ENCODE results near the gene CNGA3.
"Not testable (repeated sequence)": the region's sequence is repeated elsewhere in the genome, so short reads cannot be mapped to it uniquely, and the experiment has no call there.

CNGA3 gene

DNA sequence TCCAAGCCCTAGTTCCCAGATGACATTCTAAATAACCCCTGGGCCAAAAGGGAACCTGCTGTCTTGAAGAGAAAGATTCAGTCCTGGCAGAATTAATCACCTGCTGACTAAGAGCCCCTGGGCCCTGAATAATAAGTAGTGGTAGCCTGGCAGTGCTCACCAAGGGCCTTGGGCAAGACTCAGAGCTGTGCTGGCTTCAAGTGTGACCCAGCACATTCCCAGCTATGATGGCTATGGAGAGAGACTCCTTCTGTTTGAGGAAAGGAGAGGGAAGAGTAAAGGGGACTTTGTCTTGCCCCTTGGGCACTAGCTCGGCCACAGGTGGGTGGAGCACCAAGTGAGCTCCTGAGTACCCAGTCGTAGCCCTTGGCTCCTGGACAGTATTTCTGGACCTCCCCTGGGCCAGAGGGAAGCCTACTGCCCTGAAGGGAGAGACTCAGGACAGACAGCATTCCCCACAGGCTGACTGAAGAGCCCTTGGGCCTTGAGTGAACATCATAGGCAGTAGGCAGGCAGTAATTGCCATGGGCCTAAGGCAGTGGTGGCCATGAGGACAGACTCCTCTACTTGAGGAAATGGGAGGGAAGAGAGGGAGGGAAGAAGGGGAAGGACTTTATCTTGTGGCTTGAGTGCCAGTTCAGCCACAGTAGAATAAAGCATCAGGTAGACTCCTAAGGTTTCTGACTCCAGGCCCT lies 58.4 kb downstream of the CNGA3 start:
- FAIRE-seq = no peak

DNA sequence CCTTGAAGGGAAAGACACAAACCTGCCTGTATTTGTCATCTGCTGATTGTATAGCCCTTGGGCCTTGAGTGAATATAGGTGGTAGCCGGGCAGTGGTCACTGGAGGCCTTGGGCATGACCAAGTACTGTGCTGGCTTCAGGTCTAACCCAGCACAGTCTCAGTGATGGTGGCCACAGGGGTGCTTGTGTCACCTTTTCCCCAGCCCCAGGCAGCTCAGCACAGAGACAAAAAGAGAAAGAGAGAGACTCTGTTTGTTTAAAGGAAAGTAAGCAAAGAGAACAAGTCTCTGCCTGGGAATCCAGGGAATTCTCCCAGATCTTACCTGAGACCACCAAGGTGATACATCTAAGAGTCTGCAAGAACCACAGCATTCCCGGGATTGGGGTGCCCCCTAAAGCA lies 59.0 kb downstream of the CNGA3 start:
- no peak for FAIRE-seq

DNA sequence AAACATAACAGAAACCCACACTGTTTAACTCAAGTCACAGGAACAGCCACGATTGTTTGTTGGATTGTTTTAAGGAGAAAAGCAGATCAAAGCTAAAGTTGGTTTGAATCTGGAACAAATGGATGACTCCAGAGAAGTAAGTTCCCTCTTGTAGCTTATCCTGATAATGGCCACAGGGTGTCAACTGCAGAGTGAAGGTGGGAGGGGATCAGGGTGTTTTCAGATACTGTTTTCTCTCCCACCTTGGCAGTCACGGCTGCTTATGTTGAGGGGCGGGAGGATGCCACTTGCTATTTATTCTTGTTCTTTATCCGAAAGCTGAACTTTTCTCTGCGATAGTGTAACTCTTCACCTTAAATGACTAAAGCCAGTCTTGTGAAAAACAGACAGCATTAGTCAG lies 61.9 kb downstream of the CNGA3 start:
- no peak for FAIRE-seq

DNA sequence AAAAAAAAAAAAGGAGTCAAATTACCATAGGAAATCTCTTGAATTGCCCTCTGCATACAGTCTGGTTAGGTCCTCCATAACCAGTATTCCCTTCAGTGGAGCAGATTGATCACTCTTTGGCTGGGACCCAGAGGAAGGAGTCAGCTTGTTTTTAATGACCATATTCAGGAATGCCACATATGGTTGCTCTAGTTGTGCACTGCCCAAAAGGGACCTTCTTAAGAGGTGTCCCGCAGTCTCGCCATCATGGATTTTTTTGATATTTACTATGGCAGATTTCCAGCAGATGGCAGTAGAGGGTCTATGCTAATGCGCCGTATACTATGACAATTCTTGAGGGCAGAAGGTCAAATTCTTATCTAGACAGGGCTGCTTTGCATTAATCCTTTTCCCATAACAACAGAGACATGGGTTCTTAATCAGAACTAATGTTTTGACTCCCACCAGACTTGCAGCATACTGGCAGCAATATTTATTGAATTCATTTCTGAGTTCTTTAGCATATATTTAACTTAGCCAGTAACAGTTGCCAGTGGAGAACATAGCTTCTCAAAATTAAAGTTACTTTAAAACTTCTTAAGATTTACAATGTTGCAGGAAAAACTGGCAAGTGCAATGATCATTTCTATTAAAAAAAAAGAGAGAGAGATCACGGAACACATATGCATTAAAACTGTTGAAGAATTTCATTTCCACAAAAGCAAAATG lies 66.6 kb downstream of the CNGA3 start:
- no peak for FAIRE-seq

DNA sequence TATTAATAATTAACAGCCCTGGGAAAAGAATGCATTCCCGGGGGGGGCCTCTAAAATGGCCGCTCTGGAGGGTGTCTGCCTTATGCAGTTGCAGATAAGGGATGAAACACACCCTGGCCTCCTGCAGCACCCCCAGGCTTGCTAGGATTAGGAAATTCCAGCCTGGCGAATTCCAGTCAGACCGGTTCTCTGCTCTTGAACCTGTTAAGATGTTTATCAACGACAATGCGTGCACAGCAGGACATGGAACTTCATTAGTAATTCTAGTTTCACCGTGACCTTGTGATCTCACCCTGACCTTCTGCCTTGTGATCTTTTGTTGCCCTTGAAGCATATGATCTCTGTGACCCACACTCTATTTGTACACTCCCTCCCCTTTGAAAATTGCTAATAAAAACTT lies 68.0 kb downstream of the CNGA3 start:
- not testable (repeated sequence) for FAIRE-seq

DNA sequence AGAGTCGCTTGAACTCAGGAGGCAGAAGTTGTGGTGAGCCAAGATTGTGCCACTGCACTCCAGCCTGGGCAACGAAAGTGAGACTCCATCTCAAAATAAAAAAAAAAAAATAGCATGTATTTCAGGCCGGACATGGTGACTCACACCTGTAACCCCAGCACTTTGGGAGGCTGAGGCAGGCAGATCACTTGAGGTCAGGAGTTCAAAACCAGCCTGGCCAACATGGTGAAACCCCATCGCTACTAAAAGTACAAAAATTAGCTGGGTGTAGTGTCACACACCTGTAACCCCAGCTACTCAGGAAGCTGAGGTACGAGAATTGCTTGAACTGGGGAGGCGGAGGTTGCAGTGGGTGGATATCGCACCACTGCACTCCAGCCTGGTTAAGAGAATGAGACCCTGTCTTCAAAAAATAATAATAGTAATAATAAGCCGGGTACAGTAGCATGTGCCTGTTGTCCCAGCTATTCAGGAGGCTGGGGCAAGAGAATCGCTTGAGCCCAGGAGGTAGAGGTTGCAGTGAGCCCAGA lies 69.5 kb downstream of the CNGA3 start:
- FAIRE-seq = not testable (repeated sequence)

DNA sequence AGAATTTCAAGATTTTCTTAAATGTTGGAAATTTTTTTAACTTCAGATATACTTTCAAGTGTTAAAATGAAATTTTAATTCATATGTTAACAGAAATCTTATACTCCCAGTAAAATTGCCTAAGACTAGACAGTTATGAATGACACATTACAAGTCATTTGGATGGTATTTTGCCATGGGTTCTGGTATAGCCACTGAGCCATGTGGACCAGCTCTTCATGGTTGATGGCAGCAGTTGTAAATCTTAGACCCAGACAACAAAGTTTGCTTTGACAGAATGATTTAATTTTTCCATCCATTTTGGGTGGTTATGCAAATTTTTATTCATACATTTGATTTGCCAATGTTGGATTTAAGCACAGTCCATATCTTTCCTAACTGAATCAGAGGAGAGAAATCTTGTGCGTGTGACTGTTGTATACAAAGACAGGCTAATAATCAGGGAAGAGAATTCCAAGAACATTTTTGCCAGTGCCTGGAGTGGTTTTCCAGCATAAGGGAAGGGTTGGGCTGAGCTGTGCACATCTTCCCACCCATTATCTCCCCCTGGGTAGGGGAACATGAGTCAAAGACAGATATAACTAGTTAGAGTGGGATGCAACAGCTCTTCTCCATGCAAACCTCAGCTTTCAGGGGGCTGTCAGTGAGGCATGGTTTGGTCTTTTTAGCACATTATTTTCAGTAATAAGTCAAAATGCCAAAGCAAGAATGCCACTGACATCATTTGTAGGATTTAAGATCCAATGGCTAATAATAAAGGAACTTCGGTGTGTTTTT lies 70.3 kb downstream of the CNGA3 start:
- no peak for FAIRE-seq

DNA sequence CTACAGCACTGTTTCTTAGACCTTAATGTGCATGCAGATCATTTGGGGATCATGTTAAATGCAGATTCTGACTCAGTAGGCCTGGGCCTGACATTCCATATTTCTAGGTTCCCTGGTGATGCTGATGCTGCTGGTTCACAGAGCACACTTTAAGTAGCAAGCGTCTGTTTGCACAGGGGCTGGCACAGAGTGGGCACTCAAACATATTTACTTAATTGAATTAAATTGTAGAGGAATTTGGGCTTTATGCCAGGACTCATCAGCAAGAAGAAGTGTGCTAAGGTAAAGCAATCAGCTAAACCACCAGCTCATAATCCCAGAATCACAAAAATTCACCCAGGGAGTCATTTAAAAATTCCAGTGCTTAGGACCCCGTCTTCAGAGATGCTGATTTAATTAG lies 73.3 kb downstream of the CNGA3 start:
- no peak for FAIRE-seq

DNA sequence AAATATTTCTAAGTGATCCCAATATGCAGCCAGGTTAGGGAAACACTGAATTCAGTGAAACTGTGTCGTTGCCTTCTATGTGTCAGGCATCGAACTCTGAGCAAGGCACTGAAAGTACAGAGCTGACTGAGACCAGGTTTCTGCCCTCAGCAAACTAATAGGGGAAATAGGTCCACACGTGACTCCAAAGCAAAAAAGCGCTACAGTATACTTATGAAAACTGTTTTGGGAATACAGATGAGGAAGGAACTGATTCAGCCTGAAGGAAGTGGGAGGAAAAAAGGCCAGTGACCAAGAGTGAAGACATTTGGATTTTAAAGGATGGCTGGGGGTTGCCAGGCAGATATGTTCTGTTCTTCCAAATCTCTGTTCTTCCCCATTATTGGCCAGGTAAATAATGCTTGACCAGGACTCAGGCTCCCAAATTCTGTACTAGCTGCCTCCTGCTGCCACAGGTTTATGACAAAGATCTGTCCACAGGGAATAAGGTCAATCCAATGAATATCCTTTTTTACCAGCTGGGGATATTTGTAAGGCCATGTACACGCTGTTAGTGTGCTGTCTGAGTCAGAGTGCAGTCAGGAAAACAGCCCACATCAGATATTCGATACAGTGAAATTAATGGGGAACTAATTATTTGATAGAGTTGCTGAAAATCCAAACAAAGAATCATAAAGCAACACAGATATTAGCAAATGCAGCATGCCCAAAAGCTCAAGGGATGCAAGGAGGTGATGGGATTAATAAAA lies 73.9 kb downstream of the CNGA3 start:
- no peak for FAIRE-seq

DNA sequence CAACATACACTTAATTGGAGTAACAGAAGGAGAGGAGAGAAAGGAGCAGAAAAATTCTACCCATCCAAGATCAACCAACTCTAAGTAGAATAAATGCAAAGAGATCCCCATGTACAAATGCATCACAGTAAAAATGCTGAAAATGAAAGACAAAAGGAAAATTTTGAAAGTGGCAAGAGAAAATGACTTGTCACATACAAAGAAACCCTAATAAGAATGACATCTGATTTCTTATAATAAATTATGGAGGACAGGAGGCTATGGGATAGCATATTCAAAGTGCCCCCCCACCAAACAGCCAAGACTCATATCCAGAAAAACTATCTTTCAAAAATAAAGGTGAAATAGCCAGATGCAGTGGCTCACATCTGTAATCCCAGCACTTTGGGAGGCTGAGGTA lies 76.2 kb downstream of the CNGA3 start:
- no peak for FAIRE-seq

DNA sequence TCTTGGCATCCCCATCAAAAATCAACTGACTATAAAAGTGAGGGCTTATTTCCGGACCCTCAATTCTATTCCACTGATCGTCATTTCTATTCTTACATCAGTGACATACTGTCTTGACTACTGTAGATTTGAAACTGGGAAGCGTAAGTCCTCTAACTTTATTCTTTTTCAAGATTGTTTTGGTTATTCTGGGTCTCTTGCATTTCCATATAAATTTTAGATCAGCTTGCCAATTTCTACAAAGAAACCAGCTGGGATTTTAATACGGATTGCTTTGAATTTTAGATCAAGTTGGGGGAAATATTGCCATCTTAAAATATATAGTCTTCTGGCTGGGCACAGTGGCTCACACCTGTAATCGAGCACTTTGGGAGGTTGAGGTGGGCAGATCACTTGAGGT lies 80.5 kb downstream of the CNGA3 start:
- no peak for FAIRE-seq

DNA sequence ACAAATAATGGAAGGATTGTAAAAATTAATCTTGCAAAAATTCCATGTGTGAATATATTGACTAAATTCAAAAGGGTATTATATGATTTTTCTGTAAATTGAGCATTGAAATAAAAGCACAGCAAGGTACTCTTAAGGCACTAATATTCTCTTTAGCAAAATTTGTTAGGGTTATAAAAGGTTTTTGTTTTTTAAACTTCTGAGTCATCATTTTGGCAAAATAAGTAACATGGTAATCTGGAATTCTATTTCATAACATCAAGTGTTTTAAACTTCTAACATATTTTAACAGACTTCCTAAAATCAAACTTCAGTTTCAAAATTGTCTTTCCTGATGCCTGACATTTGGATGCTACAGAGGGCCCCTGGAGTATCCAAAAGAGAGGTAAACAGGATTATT lies 85.9 kb downstream of the CNGA3 start:
- FAIRE-seq = no peak

DNA sequence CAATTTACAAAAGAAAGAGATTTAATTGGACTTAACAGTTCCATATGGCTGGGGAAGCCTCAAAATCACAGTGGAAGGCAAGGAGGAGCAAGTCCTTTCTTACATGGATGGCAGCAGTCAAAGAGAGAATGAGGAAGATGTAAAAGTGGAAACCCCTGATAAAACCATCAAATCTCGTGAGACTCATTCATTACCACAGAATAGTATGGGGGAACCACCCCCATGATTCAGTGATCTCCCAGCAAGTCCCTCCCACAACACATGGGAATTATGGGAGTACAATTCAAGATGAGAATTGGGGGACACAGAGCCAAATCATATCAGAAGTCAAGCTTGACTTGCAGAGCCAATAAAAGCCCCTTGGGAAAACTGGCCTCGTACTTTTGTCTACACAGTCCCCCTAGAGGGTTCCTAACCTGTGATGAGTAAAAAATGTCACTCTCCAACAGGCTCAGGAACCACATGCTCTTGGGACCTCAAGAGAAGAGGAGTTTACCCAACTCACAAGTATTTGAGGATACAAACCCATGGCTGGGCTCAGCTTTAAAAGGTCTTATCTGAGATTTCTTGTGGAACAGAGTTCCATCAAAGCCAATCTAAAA lies 87.2 kb downstream of the CNGA3 start:
- FAIRE-seq = no peak

DNA sequence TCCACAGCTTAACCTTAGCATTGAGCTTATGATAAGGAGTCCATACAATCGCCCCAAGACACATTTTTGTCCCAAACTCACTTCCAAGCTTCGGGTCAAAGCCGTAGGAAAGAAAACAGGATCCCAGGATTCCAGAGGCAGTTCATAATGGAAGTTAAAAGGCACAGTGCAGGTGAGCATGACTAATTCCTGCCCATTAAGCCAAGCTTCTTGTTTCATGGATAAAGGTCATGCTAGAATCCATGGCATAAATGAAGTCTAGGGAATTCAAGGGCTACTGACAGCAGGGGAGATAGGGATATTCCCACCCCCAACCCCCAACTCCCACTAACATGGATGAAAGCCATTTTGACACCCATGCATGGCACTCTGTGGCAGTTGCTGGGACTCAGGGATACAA lies 88.2 kb downstream of the CNGA3 start:
- FAIRE-seq = no peak

DNA sequence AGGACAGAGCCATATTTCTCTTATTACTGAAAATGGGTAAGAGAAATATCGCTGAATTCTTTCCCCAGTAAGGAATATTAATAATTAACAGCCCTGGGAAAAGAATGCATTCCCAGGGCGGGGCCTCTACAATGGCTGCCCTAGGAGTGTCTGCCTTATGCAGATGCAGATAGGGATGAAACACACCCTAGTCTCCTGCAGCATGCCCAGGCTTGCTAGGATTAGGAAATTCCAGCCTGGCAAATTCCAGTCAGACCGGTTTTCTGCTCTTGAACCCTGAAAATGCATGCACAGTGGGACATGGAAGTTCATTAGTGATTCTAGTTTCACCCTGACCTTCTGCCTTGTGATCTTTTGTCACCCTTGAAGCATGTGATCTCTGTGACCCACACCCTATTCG lies 89.4 kb downstream of the CNGA3 start:
- FAIRE-seq = not testable (repeated sequence)

DNA sequence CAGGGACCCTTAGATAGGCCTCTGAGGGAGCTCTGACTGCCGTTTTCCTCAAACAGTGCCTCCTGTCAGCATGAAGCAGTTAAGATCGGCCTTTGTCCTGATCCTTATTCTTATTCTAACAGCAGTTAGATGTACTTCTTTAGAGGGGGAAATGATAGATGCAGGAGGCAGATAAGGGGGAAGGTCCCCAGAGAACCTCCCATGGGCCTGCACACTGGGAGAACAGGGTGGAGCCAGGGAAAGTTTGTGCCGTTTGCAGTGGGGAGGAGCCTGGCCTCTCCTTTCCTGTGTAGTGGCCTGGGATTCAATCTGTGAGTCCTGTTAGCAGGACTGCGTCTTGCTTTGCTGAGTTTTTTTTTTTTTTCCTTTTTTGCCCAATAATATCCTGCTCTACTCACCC lies 90.5 kb downstream of the CNGA3 start:
- no peak for FAIRE-seq

DNA sequence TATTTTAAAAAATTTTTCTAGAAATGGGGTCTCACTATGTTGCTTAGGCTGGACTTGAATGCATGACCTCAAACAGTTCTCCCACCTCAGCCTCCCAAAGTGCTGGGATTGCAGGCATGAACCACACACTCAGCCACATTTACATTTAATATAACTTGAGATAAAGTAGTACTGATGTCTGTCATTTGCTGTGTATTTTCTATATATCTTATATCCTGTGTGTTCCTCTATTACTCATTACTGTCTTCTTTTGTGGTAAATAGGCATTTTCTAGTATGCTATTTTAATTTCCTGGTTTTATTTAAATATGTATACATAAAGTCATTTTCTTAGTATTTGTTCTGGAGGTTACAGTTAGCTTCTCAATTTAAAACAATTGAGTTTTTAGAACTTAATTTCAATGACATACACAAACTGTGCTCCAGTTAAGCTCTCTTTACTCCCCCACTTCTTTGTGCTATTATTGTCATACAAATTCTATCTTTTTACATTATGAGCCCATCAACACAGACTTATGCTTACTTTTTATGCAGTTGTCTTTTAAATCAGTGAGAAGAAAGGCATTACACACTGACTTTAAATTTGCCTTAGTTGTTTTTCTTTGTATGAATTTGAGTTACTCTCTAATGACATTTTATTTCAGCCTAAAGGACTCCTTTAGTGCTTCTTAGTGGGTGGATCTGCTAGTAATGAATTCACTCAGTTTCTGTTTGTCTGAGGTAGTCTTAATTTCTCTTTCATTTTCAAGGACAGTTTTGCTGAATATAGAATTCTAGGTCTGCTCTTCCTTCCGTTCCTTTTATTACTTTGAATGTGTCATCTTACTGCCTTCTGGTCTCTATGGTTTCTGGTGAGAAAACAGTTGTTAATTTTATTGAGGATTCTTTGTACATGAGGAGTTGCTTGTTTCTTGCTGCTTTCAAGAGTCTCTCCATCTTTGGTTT lies 92.2 kb downstream of the CNGA3 start:
- FAIRE-seq = no peak

DNA sequence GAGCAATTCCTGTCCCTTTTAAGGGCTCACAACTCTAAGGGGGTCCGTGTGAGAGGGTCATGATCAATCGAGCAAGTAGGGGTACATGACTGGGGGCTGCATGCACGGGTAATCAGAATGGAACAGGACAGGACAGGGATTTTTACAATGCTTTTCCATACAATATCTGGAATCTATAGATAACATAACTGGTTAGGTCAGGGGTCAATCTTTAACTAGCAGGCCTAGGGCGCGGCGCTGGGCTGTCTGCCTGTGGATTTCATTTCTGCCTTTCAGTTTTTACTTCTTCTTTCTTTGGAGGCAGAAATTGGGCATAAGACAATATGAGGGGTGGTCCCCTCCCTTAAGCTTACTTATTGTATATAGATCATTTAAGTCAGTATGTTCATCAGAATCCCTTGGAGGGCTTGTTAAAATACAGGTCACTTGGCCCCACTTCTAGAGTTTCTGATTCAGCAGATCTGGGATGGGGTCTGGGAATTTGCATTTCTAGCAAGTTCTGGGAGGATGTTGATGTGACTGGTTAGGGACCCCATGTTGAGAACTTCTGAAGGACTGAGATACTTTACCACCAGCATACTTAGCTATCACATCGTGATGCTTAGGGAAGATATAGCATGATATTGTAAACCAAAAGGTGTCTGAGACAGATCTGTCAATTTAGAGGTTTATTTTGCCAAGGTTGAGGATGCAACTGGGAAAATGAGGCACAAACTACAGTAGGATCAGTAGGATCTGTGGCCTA lies 95.6 kb downstream of the CNGA3 start:
- FAIRE-seq = no peak

DNA sequence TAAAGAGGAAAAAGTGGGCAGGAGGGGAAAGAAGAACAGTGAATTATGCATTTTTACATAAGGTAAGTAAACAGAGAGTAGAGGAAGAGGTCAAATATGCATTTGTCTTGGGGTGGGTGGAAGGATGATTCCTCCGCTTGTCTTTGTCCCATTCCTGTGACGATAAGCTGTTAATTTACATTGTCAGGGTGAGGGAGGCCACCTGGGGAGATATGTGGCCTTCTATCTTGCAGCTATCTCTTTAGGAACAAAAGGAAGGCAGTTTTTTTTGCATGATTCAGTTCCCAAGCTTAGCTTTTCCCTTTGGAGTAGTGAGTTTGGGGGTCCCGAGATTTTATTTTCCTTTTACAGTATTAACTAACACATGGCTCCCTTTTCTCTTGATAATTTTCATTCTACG lies 96.2 kb downstream of the CNGA3 start:
- FAIRE-seq = no peak

DNA sequence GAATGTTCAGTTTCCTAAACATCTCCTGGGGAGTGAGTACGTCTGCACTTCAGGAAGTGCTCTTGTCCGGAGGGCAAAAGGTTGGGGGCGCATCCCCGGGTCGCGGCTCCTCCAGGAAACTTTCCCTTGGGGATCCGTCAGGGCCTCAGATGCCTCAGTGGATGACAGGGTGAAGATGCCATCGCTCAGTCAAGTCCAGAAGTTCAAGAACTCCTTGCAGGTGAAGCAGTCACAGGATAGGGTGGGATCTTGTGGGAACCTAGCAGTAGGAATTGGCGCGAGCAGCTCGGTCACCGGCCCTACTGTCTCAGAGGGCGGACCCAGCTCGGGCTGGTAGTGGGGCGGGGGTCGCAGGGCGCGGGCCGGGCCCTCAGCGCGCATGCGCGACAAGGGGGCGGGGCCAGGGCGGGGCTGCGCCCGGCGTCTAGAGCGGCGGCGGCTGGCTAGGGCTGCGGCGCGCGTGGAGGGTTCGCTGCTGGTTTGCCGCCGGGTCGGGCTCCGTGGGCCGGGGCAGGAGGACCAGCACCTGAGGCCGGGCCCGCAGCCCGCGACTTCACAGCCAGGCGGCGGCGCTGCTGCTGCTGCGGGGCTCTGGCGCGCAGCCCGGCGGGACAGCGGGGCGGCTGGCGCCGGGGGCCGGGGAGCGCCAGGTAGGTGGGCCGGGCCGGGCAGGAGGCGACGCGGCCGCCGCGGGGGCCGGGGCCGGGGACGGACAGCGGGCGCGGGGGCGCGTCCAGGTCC lies 98.3 kb downstream of the CNGA3 start, which contains the start of gene INPP4A:
TSS of gene INPP4A (plus strand) at position 423 of the 741 bp plus-strand sequence. CDS start 75,191 bp downstream, outside the sequence.
- FAIRE-seq = no peak
